ENCODE results near the gene UBN1. TPM values are rescaled to one million over a fixed set of nuclear protein-coding genes. Genes with fewer than 3 reads are reported as not detected.

Gene UBN1
- total RNA-seq, 4 donors from 2014 or later: 22.8 to 46.2 (median 28.0) TPM

- H3K9me3 ChIP-seq: no peaks in the 10 kb centered on the region
- no peaks in the 10 kb centered on the region for H3K27me3 ChIP-seq
- no peak overlapping the region for H3K27ac ChIP-seq
- H3K4me3 ChIP-seq: no peak overlapping the region
- WGBS, 2 donors (ENCODE audit: low coverage in 1 of 2): 86 to 89% methylated on average over 3 to 5 of the region's 6 CpGs
- ATAC-seq: no peak
- H3K36me3 ChIP-seq: peaks cover 0 to 100% of the 10 kb centered on the region in 2 donors
- peaks cover 0 to 3% (median 0%) of the 10 kb centered on the region in 3 donors for H3K4me1 ChIP-seq
- TF ChIP-seq POLR2A (IDR thresholded peaks at IDR 0.05) (no peak), EP300 (IDR thresholded peaks at IDR 0.05) (no peak), POLR2AphosphoS5 (IDR thresholded peaks at IDR 0.05) (no peak), CTCF (IDR thresholded peaks at IDR 0.05) (no peak)
These were observed 26.6 kb upstream of the UBN1 start for GRCh38 chr16:4820652-4821051.

- TF ChIP-seq POLR2AphosphoS5 (IDR thresholded peaks at IDR 0.05) (no peak), CTCF (IDR thresholded peaks at IDR 0.05) (no peak), EP300 (IDR thresholded peaks at IDR 0.05) (no peak), POLR2A (IDR thresholded peaks at IDR 0.05) (no peak)
- Histone ChIP-seq H3K27me3 (no peaks in the 10 kb centered on the region), H3K27ac (no peak overlapping the region), H3K9me3 (no peaks in the 10 kb centered on the region), H3K4me3 (no peak overlapping the region), H3K4me1 (peaks cover 0 to 13% (median 0%) of the 10 kb centered on the region in 3 donors), H3K36me3 (peaks cover 0 to 100% of the 10 kb centered on the region in 2 donors)
- ATAC-seq: no peak
- 57 to 93% methylated on average over 3 to 8 of the region's 8 CpGs for whole genome bisulfite sequencing, 2 donors (ENCODE audit: low coverage in 1 of 2)
These were observed 22.1 kb upstream of the UBN1 start for GRCh38 chr16:4825196-4825595.

- TF ChIP-seq POLR2A (IDR thresholded peaks at IDR 0.05): no peak
- TF ChIP-seq POLR2AphosphoS5 (IDR thresholded peaks at IDR 0.05): no peak
- TF ChIP-seq CTCF (IDR thresholded peaks at IDR 0.05): no peak
- no peak for TF ChIP-seq EP300 (IDR thresholded peaks at IDR 0.05)
- peak overlapping the region in 2 of 4 donors; percentile 32 to 41 for H3K27ac ChIP-seq
- peaks cover 0 to 13% (median 0%) of the 10 kb centered on the region in 3 donors for H3K4me1 ChIP-seq
- H3K9me3 ChIP-seq: no peaks in the 10 kb centered on the region
- peaks cover 0 to 100% of the 10 kb centered on the region in 2 donors for H3K36me3 ChIP-seq
- no peak overlapping the region for H3K4me3 ChIP-seq
- no peaks in the 10 kb centered on the region for H3K27me3 ChIP-seq
- 92 to 100% methylated on average over 1 to 2 of the region's 4 CpGs for WGBS, 2 donors (ENCODE audit: low coverage in 1 of 2)
- no peak for ATAC-seq
These were observed 20.8 kb upstream of the UBN1 start for GRCh38 chr16:4826526-4826925.

GRCh38 chr16:4826980-4827379 lies 20.3 kb upstream of the UBN1 start:
- no peak for ATAC-seq
- no peaks in the 10 kb centered on the region for H3K27me3 ChIP-seq
- no peaks in the 10 kb centered on the region for H3K9me3 ChIP-seq
- peaks cover 0 to 100% of the 10 kb centered on the region in 2 donors for H3K36me3 ChIP-seq
- no peak overlapping the region for H3K4me3 ChIP-seq
- no peak for TF ChIP-seq CTCF (IDR thresholded peaks at IDR 0.05)
- no peak for TF ChIP-seq POLR2AphosphoS5 (IDR thresholded peaks at IDR 0.05)
- TF ChIP-seq POLR2A (IDR thresholded peaks at IDR 0.05): no peak
- no peak for TF ChIP-seq EP300 (IDR thresholded peaks at IDR 0.05)
- 80% methylated on average over 3 to 5 of the region's 10 CpGs for WGBS, 2 donors (ENCODE audit: low coverage in 1 of 2)
- peaks cover 0 to 13% (median 0%) of the 10 kb centered on the region in 3 donors for H3K4me1 ChIP-seq
- H3K27ac ChIP-seq: peak overlapping the region in 2 of 4 donors; percentile 32 to 41

- H3K9me3 ChIP-seq: no peaks in the 10 kb centered on the region
- H3K27me3 ChIP-seq: no peaks in the 10 kb centered on the region
- TF ChIP-seq POLR2A (IDR thresholded peaks at IDR 0.05) (no peak), CTCF (IDR thresholded peaks at IDR 0.05) (no peak), EP300 (IDR thresholded peaks at IDR 0.05) (no peak), POLR2AphosphoS5 (IDR thresholded peaks at IDR 0.05) (no peak)
- H3K4me3 ChIP-seq: no peak overlapping the region
- peaks cover 0 to 19% (median 0%) of the 10 kb centered on the region in 3 donors for H3K4me1 ChIP-seq
- ATAC-seq: no peak
- H3K36me3 ChIP-seq: peaks cover 0 to 100% of the 10 kb centered on the region in 2 donors
- 85 to 88% methylated on average over 10 of the region's 11 CpGs for WGBS, 2 donors (ENCODE audit: low coverage in 1 of 2)
- H3K27ac ChIP-seq: no peak overlapping the region
These were observed 18.5 kb upstream of the UBN1 start for GRCh38 chr16:4828567-4829321.
